Erythroblast (primary cell): ENCODE data around the gene FBXO10.

Source experiments
- GATA1 ChIP-seq: IDR thresholded peaks from 2 replicates; pipeline ENCODE4 v1.6.1; 2011; ENCODE audit warnings: low read depth, mild to moderate bottlenecking, control low read depth, low read length, moderate library complexity
- POLR2A ChIP-seq: IDR thresholded peaks from 2 replicates; pipeline ENCODE4 v1.6.1; 2011; ENCODE audit warnings: mild to moderate bottlenecking, low read length

DNA sequence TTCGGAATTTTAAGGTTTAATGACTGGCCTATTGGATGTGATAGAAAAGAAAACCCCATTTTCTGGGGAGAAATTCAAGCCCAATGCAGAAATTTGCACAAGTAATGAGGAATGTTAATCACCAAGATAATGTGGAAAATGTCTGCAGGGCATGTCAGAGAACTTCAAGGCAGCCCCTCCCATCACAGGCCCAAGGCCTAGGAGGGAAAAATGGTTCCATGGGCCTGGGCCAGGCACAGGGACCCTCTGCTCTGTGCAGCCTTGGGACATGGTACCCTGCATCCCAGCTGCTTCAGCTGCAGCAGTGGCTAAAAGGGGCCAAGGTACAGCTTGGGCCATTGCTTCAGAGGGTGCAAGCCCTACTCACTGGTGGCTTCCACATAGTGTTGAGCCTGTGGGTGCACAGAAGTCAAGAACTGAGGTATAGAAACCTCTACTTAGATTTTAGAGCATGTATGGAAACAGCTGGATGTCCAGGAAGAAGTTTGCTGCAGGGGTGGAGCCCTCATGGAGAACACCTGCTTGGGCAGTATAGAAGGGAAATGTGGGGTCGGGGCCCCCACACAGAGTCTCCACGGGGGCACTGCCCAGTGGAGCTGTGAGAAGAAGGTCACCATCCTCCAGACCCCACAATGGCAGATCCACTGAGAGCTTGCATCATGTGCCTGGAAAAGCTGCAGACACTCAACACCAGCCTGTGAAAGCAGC is 12.2 kb downstream of the FBXO10 start:
- TF ChIP-seq POLR2A: no peak
- TF ChIP-seq GATA1: no peak
